Fibroblast of upper back skin (primary cell): Measurements from ENCODE around the gene NFASC.

Source experiments
- DNase-seq: peaks from one replicate; pipeline ENCODE4 v3.0.0-alpha.2; 2013

Gene NFASC

GRCh38 chr1:205048382-205048781 lies 177.7 kb downstream of the NFASC start:
- DNase-seq: no peak

- DNase-seq: no peak
These were observed 178.8 kb downstream of the NFASC start for GRCh38 chr1:205049479-205049878.

DNA sequence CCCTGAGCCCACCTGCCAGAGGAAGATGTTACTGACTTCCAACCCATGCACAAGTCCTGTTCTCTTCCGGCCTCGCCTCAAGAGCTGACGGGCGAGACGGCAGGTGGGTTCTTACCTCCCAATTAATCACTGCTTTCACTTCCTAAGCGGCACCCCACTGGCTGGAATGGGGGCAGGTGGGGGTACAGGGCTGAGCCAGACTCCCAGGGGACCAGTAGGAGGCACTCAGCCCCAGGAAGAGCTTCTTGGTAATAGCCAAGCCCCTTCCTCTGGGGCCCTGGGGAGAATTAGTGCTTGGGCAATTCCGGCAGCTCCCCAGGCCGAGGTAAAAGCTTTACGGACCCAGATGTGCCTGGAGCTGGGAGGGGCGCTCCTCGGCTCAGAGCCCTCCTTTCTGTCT lies 182.0 kb downstream of the NFASC start:
- no peak for DNase-seq

DNA sequence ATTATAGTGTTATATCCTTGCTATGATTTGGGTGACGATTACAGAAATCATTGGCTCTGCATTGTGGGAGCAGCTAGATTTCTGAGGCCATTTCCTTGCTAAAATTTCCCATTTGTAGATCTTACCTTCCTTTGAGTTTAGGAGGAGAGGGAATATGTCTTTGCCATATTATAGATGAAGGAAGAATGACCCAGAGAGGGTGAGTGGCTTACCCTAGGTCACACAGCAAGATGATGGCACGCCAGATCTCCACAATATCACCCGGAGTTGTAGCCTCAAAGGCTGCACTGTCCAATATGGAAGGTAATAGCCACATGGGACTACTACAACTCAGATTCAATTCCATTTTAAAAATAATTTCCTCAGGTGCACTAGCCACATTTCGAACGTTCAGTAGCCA lies 182.6 kb downstream of the NFASC start:
- DNase-seq: no peak

GRCh38 chr1:205054013-205054412 lies 183.4 kb downstream of the NFASC start:
- no peak for DNase-seq

GRCh38 chr1:205056188-205056611 lies 185.5 kb downstream of the NFASC start:
- no peak for DNase-seq

- DNase-seq: no peak
These were observed 186.4 kb downstream of the NFASC start for GRCh38 chr1:205056956-205057568.

- DNase-seq: no peak
These were observed 187.3 kb downstream of the NFASC start for GRCh38 chr1:205057808-205058575.

GRCh38 chr1:205058853-205059252 lies 188.2 kb downstream of the NFASC start:
- DNase-seq: no peak

- DNase-seq: no peak
These were observed 189.0 kb downstream of the NFASC start for GRCh38 chr1:205059660-205060059.

GRCh38 chr1:205060746-205061145 lies 190.1 kb downstream of the NFASC start:
- no peak for DNase-seq

DNA sequence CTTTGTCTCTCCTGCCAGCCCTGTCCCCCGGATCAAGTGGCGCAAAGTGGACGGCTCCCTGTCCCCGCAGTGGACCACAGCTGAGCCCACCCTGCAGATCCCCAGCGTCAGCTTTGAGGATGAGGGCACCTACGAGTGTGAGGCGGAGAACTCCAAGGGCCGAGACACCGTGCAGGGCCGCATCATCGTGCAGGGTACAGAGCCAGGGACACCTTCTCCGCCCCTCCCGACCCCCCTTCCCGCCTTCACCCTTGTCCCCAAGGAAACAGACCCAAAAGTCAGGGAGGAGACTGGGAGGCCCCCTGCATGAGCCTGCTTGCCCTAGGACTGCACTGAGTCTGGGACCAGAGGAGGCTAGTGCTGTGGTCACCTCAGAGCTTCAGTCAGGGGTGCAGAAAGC lies 190.6 kb downstream of the NFASC start:
- DNase-seq: no peak

DNA sequence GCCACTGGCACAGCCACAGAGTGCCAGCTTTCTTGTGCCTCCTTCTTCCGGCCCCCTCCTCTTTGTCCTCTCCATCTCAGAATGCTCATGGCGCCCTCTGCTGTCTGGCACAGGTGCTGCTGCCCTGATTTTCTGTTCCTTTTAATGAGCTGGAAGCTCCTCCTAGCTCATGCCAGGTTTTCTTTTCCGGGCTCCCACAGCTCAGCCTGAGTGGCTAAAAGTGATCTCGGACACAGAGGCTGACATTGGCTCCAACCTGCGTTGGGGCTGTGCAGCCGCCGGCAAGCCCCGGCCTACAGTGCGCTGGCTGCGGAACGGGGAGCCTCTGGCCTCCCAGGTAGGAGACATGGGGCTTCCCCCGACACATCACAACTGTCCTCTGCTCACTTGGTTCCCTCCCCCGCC lies 191.0 kb downstream of the NFASC start:
- DNase-seq: peak; percentile 69

- DNase-seq: no peak
These were observed 191.7 kb downstream of the NFASC start for GRCh38 chr1:205062319-205062718.

- DNase-seq: no peak
These were observed 192.2 kb downstream of the NFASC start for GRCh38 chr1:205062895-205063294.

DNA sequence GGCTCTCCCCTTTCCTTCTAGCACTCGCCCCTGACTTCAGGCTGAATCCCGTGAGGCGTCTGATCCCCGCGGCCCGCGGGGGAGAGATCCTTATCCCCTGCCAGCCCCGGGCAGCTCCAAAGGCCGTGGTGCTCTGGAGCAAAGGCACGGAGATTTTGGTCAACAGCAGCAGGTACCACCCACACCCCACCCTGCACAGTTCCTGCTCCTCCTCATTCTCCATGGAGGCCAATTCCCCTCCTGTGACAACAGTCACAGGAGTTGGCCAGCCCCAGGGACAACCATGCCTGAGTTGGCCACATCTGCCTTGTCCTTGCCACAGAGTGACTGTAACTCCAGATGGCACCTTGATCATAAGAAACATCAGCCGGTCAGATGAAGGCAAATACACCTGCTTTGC lies 193.6 kb downstream of the NFASC start:
- DNase-seq: no peak

- no peak for DNase-seq
These were observed 194.2 kb downstream of the NFASC start for GRCh38 chr1:205064741-205065316.

DNA sequence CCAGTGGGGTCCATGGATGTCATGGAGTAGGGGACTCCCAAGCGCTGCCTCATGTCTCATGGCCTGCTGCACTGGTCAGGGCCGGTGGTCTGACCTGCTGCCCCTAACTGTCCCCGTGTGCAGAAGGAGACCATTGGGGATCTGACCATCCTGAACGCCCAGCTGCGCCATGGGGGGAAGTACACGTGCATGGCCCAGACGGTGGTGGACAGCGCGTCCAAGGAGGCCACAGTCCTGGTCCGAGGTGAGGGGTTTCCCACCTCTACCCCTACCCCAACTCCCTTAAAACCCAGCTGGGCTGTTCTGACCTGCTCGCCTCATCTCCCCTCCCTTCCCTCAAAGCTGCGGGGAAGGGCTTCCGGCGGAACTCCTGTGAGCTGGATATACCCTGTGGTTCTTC lies 195.0 kb downstream of the NFASC start:
- DNase-seq: no peak

GRCh38 chr1:205066141-205066818 lies 195.6 kb downstream of the NFASC start:
- no peak for DNase-seq

DNA sequence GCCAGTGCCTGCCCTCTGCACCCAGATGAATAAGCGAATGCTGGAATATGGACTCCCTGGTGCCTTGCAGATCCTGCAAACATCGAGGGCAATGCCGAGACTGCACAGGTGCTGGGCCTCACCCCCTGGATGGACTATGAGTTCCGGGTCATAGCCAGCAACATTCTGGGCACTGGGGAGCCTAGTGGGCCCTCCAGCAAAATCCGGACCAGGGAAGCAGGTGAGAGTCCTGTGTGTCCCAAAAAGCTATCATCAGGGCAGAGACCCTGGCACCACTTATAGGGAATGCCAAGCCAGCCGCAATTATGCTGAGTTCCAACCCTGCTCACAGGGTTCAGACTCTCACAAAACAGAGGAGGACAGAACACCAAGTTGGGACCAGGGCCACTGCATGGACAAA lies 196.4 kb downstream of the NFASC start:
- DNase-seq: no peak

DNA sequence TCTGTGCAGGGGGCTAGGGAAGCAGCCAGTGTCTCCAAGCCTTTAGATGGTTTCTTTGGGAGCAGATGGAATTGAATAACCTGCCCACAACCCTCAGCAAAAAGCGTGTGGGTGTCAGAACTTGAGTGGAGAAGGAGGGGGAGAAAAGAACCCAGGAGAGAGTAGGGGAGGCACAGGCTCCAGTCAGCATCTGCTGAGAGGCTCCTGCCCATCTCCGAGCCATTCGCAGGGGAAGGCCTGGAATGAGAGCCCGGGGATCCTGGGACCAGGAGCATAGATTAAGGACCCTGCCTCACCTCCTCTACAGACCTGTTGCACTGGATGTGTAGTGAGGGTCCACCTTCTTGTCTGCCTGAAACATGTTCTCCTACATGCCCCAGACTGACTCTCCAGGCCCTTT lies 197.3 kb downstream of the NFASC start:
- no peak for DNase-seq

GRCh38 chr1:205068457-205069040 lies 197.9 kb downstream of the NFASC start:
- peak; percentile 71 for DNase-seq

DNA sequence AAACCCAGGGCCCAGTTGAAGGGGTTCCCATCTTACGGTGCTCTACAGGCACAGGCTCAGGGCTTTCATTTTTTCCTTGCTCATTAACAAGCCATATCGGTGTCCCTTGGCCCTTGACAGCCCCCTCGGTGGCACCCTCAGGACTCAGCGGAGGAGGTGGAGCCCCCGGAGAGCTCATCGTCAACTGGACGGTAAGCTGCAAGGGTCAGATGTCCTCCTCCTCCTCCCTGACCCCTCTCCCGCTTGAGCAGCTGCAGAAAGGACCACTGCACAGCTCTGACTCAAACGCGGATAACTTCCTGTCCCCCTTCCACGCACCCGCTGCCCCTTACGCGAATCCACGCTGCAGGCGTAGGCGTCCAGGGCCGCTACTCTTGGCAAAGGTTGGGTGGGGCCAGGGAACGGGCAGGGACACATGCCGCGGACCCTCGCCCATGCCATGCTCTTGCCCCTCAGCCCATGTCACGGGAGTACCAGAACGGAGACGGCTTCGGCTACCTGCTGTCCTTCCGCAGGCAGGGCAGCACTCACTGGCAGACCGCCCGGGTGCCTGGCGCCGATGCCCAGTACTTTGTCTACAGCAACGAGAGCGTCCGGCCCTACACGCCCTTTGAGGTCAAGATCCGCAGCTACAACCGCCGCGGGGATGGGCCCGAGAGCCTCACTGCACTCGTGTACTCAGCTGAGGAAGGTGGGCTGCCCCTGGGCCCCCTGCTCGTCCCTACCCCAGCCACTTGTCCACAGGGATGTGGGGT lies 198.9 kb downstream of the NFASC start:
- no peak for DNase-seq
